CD4-positive, alpha-beta T cell treated with Interleukin-12 subunit alpha and Interleukin-12 subunit beta, for 1 hour (primary cell): ENCODE results near the gene AHDC1.

Experiments
- DNase-seq: peaks from one replicate; pipeline ENCODE4 v3.0.0-alpha.2; 2020

AHDC1 gene

GRCh38 chr1:27527890-27528817 is 75.8 kb downstream of the AHDC1 start:
- peak; percentile 57 for DNase-seq

DNA sequence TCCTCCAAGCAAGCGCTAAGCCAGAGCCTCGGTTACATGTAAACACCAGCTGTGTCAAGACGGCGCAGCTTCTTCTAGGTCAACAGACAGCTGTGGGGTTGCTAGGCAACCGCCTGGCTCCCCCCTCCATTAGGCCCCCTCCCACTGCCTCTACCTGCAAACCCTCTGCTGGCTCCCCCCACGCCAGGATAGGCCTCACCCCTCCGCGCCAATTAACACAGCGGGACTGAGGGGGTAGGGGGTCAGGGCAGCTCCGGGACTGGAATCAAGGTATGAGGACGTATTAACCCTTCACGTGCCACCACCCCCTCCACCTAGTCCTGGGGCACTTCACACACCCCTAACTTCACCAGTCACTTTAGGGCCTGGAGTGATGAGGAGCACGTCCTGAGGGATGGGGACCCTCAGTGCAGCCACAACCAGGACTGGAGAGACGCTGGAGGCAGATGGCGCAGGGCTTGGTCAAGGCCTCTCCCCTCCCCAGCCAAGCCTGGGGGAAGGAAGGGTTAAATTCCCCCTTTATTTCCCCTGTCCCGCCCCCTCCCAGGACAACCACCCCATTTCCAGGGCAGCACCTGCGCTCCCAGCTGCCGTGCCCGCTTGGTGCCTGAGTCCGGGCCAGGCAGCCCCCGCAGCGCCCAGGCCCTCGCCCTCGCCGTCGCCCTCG is 76.6 kb downstream of the AHDC1 start:
- peak; percentile 55 for DNase-seq

- DNase-seq: no peak
These were observed 77.2 kb downstream of the AHDC1 start for GRCh38 chr1:27526569-27527222.

GRCh38 chr1:27525296-27526272 is 78.4 kb downstream of the AHDC1 start:
- DNase-seq: peak; percentile 40

- no peak for DNase-seq
These were observed 80.5 kb downstream of the AHDC1 start for GRCh38 chr1:27523337-27524020.

- DNase-seq: peak; percentile 61
These were observed 81.3 kb downstream of the AHDC1 start for GRCh38 chr1:27522432-27523336.

- peak; percentile 13 for DNase-seq
These were observed 82.0 kb downstream of the AHDC1 start for GRCh38 chr1:27521861-27522431.

DNA sequence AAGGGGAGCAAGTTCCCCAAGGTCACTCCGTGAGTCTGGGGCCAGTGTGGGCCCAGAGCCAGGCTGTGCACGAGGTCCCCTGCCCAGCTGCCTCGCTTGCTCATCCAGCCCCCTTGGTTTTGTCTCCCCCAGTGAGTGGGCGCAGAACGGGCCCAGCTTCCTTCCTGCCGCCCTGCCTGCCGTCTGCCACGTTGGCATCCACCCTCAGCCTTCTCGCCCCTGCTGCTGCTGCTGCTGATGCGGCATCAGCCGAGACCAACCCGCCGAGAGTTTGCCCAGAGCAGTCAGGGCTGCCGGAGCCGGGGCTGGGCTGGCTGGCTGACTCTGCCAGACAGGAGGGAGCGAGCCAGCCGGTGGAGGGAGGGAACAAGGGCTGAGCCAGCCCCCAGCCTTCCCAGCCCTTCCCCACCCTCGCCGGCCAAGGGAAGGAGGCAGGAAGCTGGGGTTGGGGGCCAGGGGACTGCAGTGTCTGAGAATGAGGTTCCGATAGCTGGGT is 82.6 kb downstream of the AHDC1 start:
- DNase-seq: peak; percentile 52

DNA sequence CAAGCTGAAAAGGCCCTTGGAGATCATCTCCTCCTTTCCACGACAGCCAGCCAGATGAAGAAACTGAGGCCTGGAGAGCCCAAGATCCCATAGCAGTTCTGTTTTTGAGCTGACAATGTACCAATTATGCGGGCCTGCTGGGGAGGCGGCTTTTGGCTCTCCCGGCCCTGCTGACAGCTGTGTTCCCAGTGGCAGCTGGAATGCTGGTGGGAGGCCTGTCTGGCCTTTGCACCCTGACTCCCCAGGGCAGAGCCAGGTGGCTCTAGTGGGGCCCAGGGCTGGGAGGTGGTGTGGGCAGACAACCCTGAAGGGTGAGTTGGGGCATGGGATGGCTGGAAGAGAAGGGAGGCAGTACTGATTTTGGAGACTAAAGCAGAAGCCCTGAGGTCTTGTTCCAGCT is 83.3 kb downstream of the AHDC1 start:
- DNase-seq: no peak

- no peak for DNase-seq
These were observed 84.3 kb downstream of the AHDC1 start for GRCh38 chr1:27519331-27520258.

DNA sequence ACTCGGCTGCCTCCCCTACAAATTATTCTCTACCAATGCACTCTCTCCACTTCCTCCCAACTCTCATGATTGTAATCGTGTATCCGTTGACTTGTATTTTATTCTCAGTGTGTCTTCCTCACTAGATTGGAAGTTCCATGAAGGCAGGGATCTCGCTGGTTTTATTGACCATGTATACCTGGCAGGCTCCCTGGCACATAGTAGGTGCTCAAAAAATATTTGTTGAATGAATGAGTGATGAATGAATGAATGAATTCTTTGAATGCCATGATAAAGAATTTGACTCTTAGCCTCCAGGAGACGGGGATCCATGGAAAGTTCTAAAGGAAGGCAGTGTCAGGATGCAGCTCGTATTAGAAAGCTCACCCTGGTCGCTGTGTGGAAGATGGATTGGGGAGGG is 85.1 kb downstream of the AHDC1 start:
- no peak for DNase-seq

GRCh38 chr1:27517907-27518718 is 85.8 kb downstream of the AHDC1 start:
- no peak for DNase-seq

- DNase-seq: no peak
These were observed 86.6 kb downstream of the AHDC1 start for GRCh38 chr1:27517301-27517700.

- DNase-seq: no peak
These were observed 88.3 kb downstream of the AHDC1 start for GRCh38 chr1:27515626-27516025.

GRCh38 chr1:27513958-27514357 is 90.0 kb downstream of the AHDC1 start:
- DNase-seq: no peak

DNA sequence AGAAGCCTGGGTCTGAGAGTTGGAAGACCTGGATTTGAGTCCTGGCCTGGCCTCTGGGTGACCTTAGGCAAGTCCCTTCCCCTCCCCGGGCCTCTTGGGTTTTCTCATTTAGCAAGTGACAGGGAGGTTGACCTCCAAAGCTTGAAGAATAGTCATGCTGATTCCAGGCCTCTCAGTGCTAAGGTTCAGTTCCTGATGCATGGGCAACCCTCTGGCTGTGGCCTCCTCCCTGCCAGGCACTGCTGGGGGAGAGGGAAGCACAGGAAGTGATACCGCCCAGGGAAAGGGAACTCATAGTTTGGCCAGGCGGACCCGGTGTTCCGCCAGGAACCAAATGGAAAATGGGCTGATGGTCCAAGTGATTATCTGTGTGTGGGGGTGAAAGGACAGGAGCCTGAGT is 90.4 kb downstream of the AHDC1 start:
- no peak for DNase-seq

DNA sequence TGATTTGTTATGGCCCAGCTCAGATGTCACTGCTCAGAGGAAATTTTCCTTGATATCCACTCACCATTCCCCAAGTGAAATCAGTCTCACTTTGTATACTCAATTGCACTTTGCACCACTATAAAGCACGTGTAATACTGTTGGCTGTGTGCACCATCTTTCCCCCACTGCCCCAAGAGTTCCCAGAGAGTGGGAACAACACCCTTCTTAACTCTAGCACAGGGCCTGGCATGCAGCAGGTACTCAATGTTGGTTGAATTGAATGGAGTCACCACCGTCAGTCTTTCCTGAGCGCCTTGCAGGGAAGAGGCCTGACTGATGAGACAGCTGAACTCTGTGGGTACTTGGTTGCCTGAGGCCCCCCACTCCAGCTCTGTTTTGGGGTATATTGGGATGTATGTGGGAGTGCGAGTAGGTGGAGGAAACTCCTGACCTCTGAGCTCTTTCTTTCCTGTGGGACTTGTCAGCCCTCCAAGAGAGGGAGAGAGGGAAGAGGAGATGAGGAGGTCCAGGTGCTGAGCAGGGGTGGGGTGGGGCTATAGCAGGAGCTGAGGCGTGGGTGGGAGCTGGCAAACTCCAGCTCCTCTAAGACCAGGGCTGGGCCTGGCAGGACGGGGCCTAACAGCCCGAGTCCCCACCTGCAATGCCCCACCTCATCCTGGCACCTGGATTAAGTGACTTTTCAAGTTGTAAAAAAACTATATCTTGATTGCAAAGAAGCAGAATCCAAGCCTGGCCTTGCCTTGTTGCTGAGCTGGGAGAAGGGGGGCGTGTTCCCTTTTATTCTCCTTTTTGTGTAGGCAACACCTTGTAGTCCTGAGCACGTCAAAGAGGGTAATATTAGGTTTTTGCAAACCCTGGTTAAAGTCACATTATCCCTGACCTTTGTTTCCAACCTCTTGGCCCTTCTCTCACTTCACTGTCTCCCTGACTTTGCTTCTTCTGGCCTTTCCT is 94.5 kb downstream of the AHDC1 start:
- no peak for DNase-seq
